Right lobe of liver (tissue), 6 donors: ENCODE measurements around the gene DNPH1. TPM values are rescaled to one million over a fixed set of nuclear protein-coding genes. Genes with fewer than 3 reads are reported as not detected.
A peak's percentile ranks its signal among the peaks of the same experiment; 100 is the strongest.

Experiments used
- ATAC-seq, 4 donors: fragments of 200-7000 bp; cut with Tn5 transposase; one replicate each; pipeline ENCODE4 v1.9.1; 2020; ENCODE audit warnings: mild to moderate bottlenecking in 4 of 4, moderate library complexity in 4 of 4
- DNase-seq, 3 donors: peaks; one replicate each; pipeline ENCODE4 v3.0.0-alpha.2; 2020
- H3K27ac ChIP-seq, 3 donors: fragments of 200-600 bp; one replicate each; pipeline ENCODE4 v1.8.0; 2022
- H3K27me3 ChIP-seq, 2 donors: fragments of 200-600 bp; one replicate each; pipeline ENCODE4 v1.8.0; 2022
- H3K36me3 ChIP-seq, 4 donors: fragments of 200-600 bp; sonication (generic) in 1 of 4; one replicate each; pipeline versions ENCODE4 v1.5.1 to v1.8.0; 2017 to 2022; ENCODE audit warnings: control low read depth in 1 of 4
- H3K4me1 ChIP-seq, 4 donors: fragments of 200-600 bp; sonication (generic) in 1 of 4; one replicate each; pipeline versions ENCODE4 v1.5.1 to v1.8.0; 2017 to 2022; ENCODE audit warnings: control low read depth in 1 of 4
- H3K4me3 ChIP-seq, 3 donors: fragments of 200-600 bp; one replicate each; pipeline ENCODE4 v1.8.0; 2022
- H3K9me3 ChIP-seq, 4 donors: fragments of 200-600 bp; sonication (generic) in 1 of 4; one replicate each; pipeline versions ENCODE4 v1.5.1 to v1.8.0; 2017 to 2022; ENCODE audit warnings: control low read depth in 1 of 4
- CTCF ChIP-seq, 4 donors: fragments of 200-600 bp in 3 of 4; fragments of 450-650 bp in 1 of 4; IDR thresholded peaks; one replicate each; pipeline versions ENCODE4 v1.5.1 to v1.8.0; 2016 to 2022; ENCODE audit warnings: antibody characterized with exemption in 4 of 4, mild to moderate bottlenecking in 2 of 4
- POLR2A ChIP-seq: fragments of 450-650 bp; IDR thresholded peaks from one replicate; pipeline ENCODE4 v1.6.1; 2017; ENCODE audit warnings: antibody characterized with exemption, mild to moderate bottlenecking
- WGBS: methylation state at CpG from one replicate; pipeline ENCODE4 v1.1.6; 2018; ENCODE audit warnings: low coverage, low lambda C conversion rate; ENCODE audit not compliant: insufficient coverage; ENCODE audit errors: missing lambda C conversion rate; 5-methylcytosine and 5-hydroxymethylcytosine counted together
- intact Hi-C, 2 donors: fragments of 100-400 bp; cut with DNase I; formaldehyde crosslinking; loops; one replicate each; pipeline versions ENCODE4 v1.11.2 to v1.14.1; 2022
- total RNA-seq, 6 experiments: library from RNA; depleted of rRNA in 2 of 6; stranded (reverse); fragments of >200 nt in 2 of 6; fragmentation: NEBNext Ultra II Directional in 3 of 6; extraction: Animal tissue kit (Norgen Biotek cat#: 25700) in 3 of 6; gene quantifications; one replicate each; pipeline versions ENCODE4 v1.1.0 to v1.2.4, GENCODE V29; 2016 to 2023
- donor health status: DM: no; HTN: yes; CAD: no.
- donor health status: DM: no; HTN: no; CAD: no.
- donor health status: DM: no; HTN: no; CAD: no.
- donor health status: DM: no; HTN: yes; CAD: no.
- donor health status: DM: no; HTN: yes; CAD: no.

The DNPH1 gene
- total RNA-seq, 6 experiments from 2014 or later: 50.7 to 107 (median 62.4) TPM

- ATAC-seq: no peak
These were observed 2.6 kb upstream of the DNPH1 start for GRCh38 chr6:43231735-43232450.

GRCh38 chr6:43231053-43231452, 1.8 kb upstream of the DNPH1 start:
- Histone ChIP-seq H3K36me3 (no peaks in the 10 kb centered on the region), H3K27ac (no peak overlapping the region), H3K27me3 (no peaks in the 10 kb centered on the region), H3K9me3 (no peaks in the 10 kb centered on the region), H3K4me1 (peaks cover 0 to 12% (median 0%) of the 10 kb centered on the region in 4 donors), H3K4me3 (no peak overlapping the region)
- DNase-seq: no peak
- intact Hi-C loops: no loop called here
- ATAC-seq: no peak
- TF ChIP-seq POLR2A (no peak), CTCF (IDR thresholded peaks at IDR 0.05) (no peak)
- WGBS: 76% methylated on average over 2 of the region's 4 CpGs

More at GRCh38 chr6:43231735-43232450, 2.6 kb upstream of the DNPH1 start:
- Histone ChIP-seq H3K27me3 (no peaks in the 10 kb centered on the region), H3K27ac (no peak overlapping the region), H3K4me1 (peaks cover 0 to 12% (median 0%) of the 10 kb centered on the region in 4 donors), H3K36me3 (no peaks in the 10 kb centered on the region), H3K4me3 (no peak overlapping the region), H3K9me3 (no peaks in the 10 kb centered on the region)
- intact Hi-C loops: no loop called here
- 40% methylated on average over 3 of the region's 3 CpGs for WGBS
- no peak for DNase-seq
- TF ChIP-seq CTCF (IDR thresholded peaks at IDR 0.05) (no peak), POLR2A (no peak)

GRCh38 chr6:43229803-43230620, 731 bp upstream of the DNPH1 start:
- intact Hi-C loops: no loop called here

GRCh38 chr6:43226192-43226851, 3.0 kb downstream of the DNPH1 start:
- Histone ChIP-seq H3K9me3 (no peaks in the 10 kb centered on the region), H3K27ac (no peak overlapping the region), H3K4me1 (peaks cover 0 to 12% (median 0%) of the 10 kb centered on the region in 4 donors), H3K4me3 (no peak overlapping the region), H3K27me3 (no peaks in the 10 kb centered on the region), H3K36me3 (peaks cover 0 to 9% (median 2%) of the 10 kb centered on the region in 4 donors)
- intact Hi-C loops: no loop called here
- TF ChIP-seq POLR2A (no peak), CTCF (IDR thresholded peaks at IDR 0.05) (no peak)
- WGBS: 80% methylated on average over 5 of the region's 11 CpGs
- DNase-seq (no peak), ATAC-seq (no peak)

More at GRCh38 chr6:43229803-43230620, 731 bp upstream of the DNPH1 start:
- WGBS: 66% methylated on average over 9 of the region's 17 CpGs
- DNase-seq: no peak
- H3K4me1 ChIP-seq: peaks cover 0 to 12% (median 0%) of the 10 kb centered on the region in 4 donors
- H3K27me3 ChIP-seq: no peaks in the 10 kb centered on the region
- H3K9me3 ChIP-seq: no peaks in the 10 kb centered on the region
- ATAC-seq: peak in 1 of 4 donors; percentile 6
- H3K36me3 ChIP-seq: no peaks in the 10 kb centered on the region
- no peak overlapping the region for H3K27ac ChIP-seq
- peak overlapping the region in 1 of 3 donors; percentile 89 for H3K4me3 ChIP-seq
- no peak for TF ChIP-seq POLR2A
